HEK293 (cell line): ENCODE measurements around the gene TCIRG1.

Experiments
- ZNF121 ChIP-seq: fragments of 450-650 bp; formaldehyde crosslinking; IDR thresholded peaks from 2 replicates; pipeline ENCODE4 v1.5.1; 2016; ENCODE audit warnings: missing biosample characterization, missing genetic modification characterization
- ZNF2 ChIP-seq: fragments of 450-650 bp; formaldehyde crosslinking; IDR thresholded peaks from 2 replicates; pipeline ENCODE4 v1.5.1; 2016; ENCODE audit warnings: missing biosample characterization, missing genetic modification characterization

GRCh38 chr11:68093565-68093964 is 54.7 kb downstream of the TCIRG1 start:
- TF ChIP-seq ZNF121 (tag by site-specific recombination) (no peak), ZNF2 (no peak)
